IMR-90 (cell line): ENCODE data around the gene ZNF593. TPM values are rescaled to one million over a fixed set of nuclear protein-coding genes. Genes with fewer than 3 reads are reported as not detected.

Experiments
- ATAC-seq: fragments of 200-7000 bp; cut with Tn5 transposase; 2 replicates; pipeline ENCODE4 v1.9.1; 2020; ENCODE audit warnings: low read depth, mild to moderate bottlenecking, moderate library complexity
- BruUV-seq: library from RNA; stranded (reverse); fragments of 400-500 nt; replicated peaks from 2 replicates; lab custom pipeline; 2021; lab: Mats Ljungman, UMichigan
- CTCF ChIA-PET: fragments of 300-600 bp; formaldehyde crosslinking; extraction: SDS; loops from one replicate; lab custom pipeline; 2021; ENCODE audit warnings: antibody characterized with exemption; lab: Yijun Ruan, JAX
- POLR2A ChIA-PET: fragments of 300-600 bp; sonication (Branson Sonifier 250); formaldehyde crosslinking; loops from one replicate; lab custom pipeline; 2022; ENCODE audit warnings: antibody characterized with exemption; ENCODE audit not compliant: unreplicated experiment; lab: Charles Lee
- DNase-seq: peaks from one replicate; pipeline ENCODE4 v3.0.0; 2013
- H2AFZ ChIP-seq: replicated peaks from 2 replicates; pipeline ENCODE3; 2013; ENCODE audit warnings: low read length, mild to moderate bottlenecking; ENCODE audit not compliant: poor library complexity
- H2AK5ac ChIP-seq: 2 replicates; pipeline ENCODE4 v1.6.1; 2013; ENCODE audit warnings: low read depth, low read length, inconsistent platforms
- H2AK9ac ChIP-seq: replicated peaks from 2 replicates; pipeline ENCODE3; 2013; ENCODE audit warnings: mild to moderate bottlenecking, low read depth, low read length, moderate library complexity; ENCODE audit not compliant: poor library complexity
- H2BK120ac ChIP-seq: 2 replicates; pipeline ENCODE4 v1.6.1; 2013; ENCODE audit warnings: low read depth, low read length, inconsistent platforms
- H2BK15ac ChIP-seq: 3 replicates; pipeline ENCODE4 v1.6.1; 2013; ENCODE audit warnings: low read depth, low read length, inconsistent platforms
- H2BK20ac ChIP-seq: 2 replicates; pipeline ENCODE4 v1.6.1; 2013; ENCODE audit warnings: low read depth, mild to moderate bottlenecking, inconsistent platforms, low read length, moderate library complexity
- H2BK5ac ChIP-seq: 2 replicates; pipeline ENCODE4 v1.6.1; 2013; ENCODE audit warnings: mild to moderate bottlenecking, low read depth, low read length, inconsistent platforms; ENCODE audit not compliant: poor library complexity, severe bottlenecking
- H3K14ac ChIP-seq: replicated peaks from 2 replicates; pipeline ENCODE4 v1.6.1; 2013; ENCODE audit warnings: low read depth, low read length, inconsistent platforms
- H3K18ac ChIP-seq: 2 replicates; pipeline ENCODE4 v1.6.1; 2013; ENCODE audit warnings: low read depth, low read length, control low read depth
- H3K23ac ChIP-seq: 2 replicates; pipeline ENCODE4 v1.6.1; 2013; ENCODE audit warnings: low read depth, low read length, inconsistent platforms
- H3K27ac ChIP-seq: 2 replicates; pipeline ENCODE4 v1.5.1; 2013; ENCODE audit warnings: mild to moderate bottlenecking, control low read depth, low read length; ENCODE audit not compliant: insufficient read depth
- H3K27me3 ChIP-seq: 2 replicates; pipeline ENCODE4 v1.6.1; 2013; ENCODE audit warnings: low read length; ENCODE audit not compliant: control insufficient read depth, insufficient read depth
- H3K36me3 ChIP-seq: 2 replicates; pipeline ENCODE4 v1.6.1; 2013; ENCODE audit warnings: low read length, mixed read lengths; ENCODE audit not compliant: control insufficient read depth, insufficient read depth
- H3K4ac ChIP-seq: 2 replicates; pipeline ENCODE4 v1.6.1; 2013; ENCODE audit warnings: low read depth, low read length, inconsistent platforms
- H3K4me1 ChIP-seq: 2 replicates; pipeline ENCODE4 v1.6.1; 2013; ENCODE audit warnings: low read length, mixed read lengths; ENCODE audit not compliant: control insufficient read depth, insufficient read depth
- H3K4me2 ChIP-seq: 2 replicates; pipeline ENCODE4 v1.6.1; 2013; ENCODE audit warnings: low read depth, mild to moderate bottlenecking, control low read depth, low read length, moderate library complexity
- H3K4me3 ChIP-seq: 2 replicates; pipeline ENCODE4 v1.5.1; 2013; ENCODE audit warnings: low read depth, mild to moderate bottlenecking, control low read depth, low read length, moderate library complexity; ENCODE audit not compliant: insufficient read depth
- H3K56ac ChIP-seq: 2 replicates; pipeline ENCODE4 v1.6.1; 2013; ENCODE audit warnings: low read length, inconsistent platforms; ENCODE audit not compliant: insufficient read depth; ENCODE audit errors: extremely low read depth
- H3K79me1 ChIP-seq, 2 experiments: 2 replicates each; pipeline ENCODE4 v1.6.1; 2013; ENCODE audit warnings: low read length in 2 of 2, inconsistent platforms in 1 of 2, low read depth in 1 of 2
- H3K9ac ChIP-seq: 2 replicates; pipeline ENCODE4 v1.6.1; 2013; ENCODE audit warnings: low read depth, low read length, control low read depth
- H3K9me1 ChIP-seq: 2 replicates; pipeline ENCODE4 v1.6.1; 2013; ENCODE audit warnings: low read length, inconsistent platforms; ENCODE audit not compliant: insufficient read depth
- H3K9me3 ChIP-seq: 2 replicates; pipeline ENCODE4 v1.6.1; 2013; ENCODE audit warnings: low read length; ENCODE audit not compliant: control insufficient read depth, insufficient read depth
- H4K20me1 ChIP-seq: 2 replicates; pipeline ENCODE4 v1.6.1; 2013; ENCODE audit warnings: low read length, inconsistent platforms; ENCODE audit not compliant: insufficient read depth
- H4K5ac ChIP-seq: 2 replicates; pipeline ENCODE4 v1.6.1; 2013; ENCODE audit warnings: mild to moderate bottlenecking, low read depth, low read length, control low read depth
- H4K8ac ChIP-seq, 2 experiments: 2 replicates each; pipeline ENCODE4 v1.6.1; 2013; ENCODE audit warnings: low read depth in 2 of 2, low read length in 2 of 2, control low read depth in 1 of 2, inconsistent platforms in 1 of 2
- H4K91ac ChIP-seq: 2 replicates; pipeline ENCODE4 v1.6.1; 2013; ENCODE audit warnings: low read depth, low read length, inconsistent platforms; ENCODE audit not compliant: insufficient read depth
- MAFK ChIP-seq: IDR thresholded peaks from 2 replicates; pipeline ENCODE4 v1.6.1; 2012; ENCODE audit warnings: low read depth, low read length, improper control_type of control experiment
- RAD21 ChIP-seq: IDR thresholded peaks from 2 replicates; pipeline ENCODE4 v1.6.1; 2012; ENCODE audit warnings: low read length, improper control_type of control experiment
- RFX5 ChIP-seq: IDR thresholded peaks from 2 replicates; pipeline ENCODE4 v1.8.0; 2012; ENCODE audit warnings: low read depth, mild to moderate bottlenecking, low read length, moderate library complexity
- SMC3 ChIP-seq: fragments of 150-350 bp; IDR thresholded peaks from 2 replicates; pipeline ENCODE4 v1.6.1; 2016; ENCODE audit warnings: low read depth, mild to moderate bottlenecking, antibody characterized with exemption, low read length, moderate library complexity
- WGBS, 2 experiments: methylation state at CpG; one replicate each; pipeline versions ENCODE4 v1.1.5 to v1.1.7; 2013; ENCODE audit warnings: missing lambda C conversion rate in 2 of 2; ENCODE audit not compliant: insufficient read length in 1 of 2; ENCODE audit errors: extremely low coverage in 2 of 2; 5-methylcytosine and 5-hydroxymethylcytosine counted together
- dilution Hi-C: fragments of 300-500 bp; cut with HindIII; formaldehyde crosslinking; loops from one replicate; pipeline ENCODE4 v1.14.3; 2018; ENCODE audit warnings: low sequenced_read_pairs; ENCODE audit not compliant: unreplicated experiment
- in situ Hi-C: fragments of 300-500 bp; cut with MboI; formaldehyde crosslinking; loops from 3 replicates; pipeline ENCODE4 v1.14.3; 2019; ENCODE audit warnings: low sequenced_read_pairs, inconsistent platforms, mixed read lengths
- intact Hi-C: fragments of 100-400 bp; cut with micrococcal nuclease; formaldehyde crosslinking; loops from 2 replicates; pipeline ENCODE4 v1.10.0; 2022
- polyA plus RNA-seq, 3 experiments: library from polyadenylated mRNA; depleted of rRNA; stranded (reverse); fragments of >200 nt; gene quantifications; 2 replicates each; pipeline ENCODE4 v1.2.3, GENCODE V29; 2012; ENCODE audit warnings: low replicate concordance in 1 of 3
- total RNA-seq: library from RNA; depleted of rRNA; stranded (reverse); fragments of >200 nt; gene quantifications from 2 replicates; pipeline ENCODE4 v1.2.3, GENCODE V29; 2012
- TF ChIP-seq, protein P1 (sequence below): conservative IDR thresholded peaks from 2 replicates; pipeline ENCODE4 v1.5.1; 2012; ENCODE audit warnings: mild to moderate bottlenecking, low read depth, low read length, improper control_type of control experiment

The ZNF593 gene
- total and polyA plus RNA-seq, 2 of the 4 experiments (the other 2 are of a cell fraction): 22.2 to 57.7 TPM

DNA sequence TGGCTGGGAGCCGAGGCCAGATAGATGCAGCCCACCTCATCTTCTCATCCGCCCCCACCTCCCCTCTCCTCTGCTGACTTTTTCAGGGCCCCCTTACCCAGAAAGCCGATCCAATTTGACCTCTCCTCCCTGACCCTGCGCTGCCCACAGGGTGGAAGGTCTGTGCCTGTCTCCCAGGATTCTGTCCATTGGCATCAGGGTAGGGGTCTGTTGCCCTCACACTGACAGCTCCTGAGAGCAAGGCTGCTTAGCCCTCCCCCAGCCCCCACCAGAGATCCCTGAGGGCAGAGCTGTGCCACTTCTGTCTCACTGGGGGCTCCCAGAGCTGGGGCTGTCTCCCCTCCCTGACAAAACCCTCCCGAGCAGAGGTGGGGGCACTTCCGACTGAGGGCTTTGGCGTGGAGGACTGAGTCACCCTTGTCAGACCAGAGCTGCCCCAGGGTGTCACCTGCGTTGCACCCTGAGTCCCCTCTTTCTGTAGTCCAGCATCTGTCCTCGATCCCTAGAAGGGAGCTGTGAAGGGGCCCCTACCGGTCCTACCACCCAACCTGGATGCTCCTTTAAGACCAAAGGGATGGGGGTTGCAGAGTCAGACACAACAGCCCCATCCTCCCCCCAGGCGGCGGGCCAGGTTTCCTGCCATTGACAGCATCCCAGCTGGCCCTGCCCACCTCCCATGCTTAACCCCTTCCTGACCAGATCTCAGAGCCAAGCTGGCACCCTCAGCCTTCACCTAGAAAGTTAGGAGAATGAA lies 13.2 kb upstream of the ZNF593 start:
- DNase-seq: no peak
- H3K4me2 ChIP-seq: no peak overlapping the region
- no peak overlapping the region for H4K8ac ChIP-seq
- H3K36me3 ChIP-seq: no peaks in the 10 kb centered on the region
- peaks cover 51% of the 10 kb centered on the region for H3K27me3 ChIP-seq
- no TSS peak for BruUV-seq
- H2BK5ac ChIP-seq: no peak overlapping the region
- dilution Hi-C loops: no loop called here
- ATAC-seq: no peak
- no peaks in the 10 kb centered on the region for H3K9me3 ChIP-seq
- no peak overlapping the region for H2AK9ac ChIP-seq
- intact Hi-C loops: no loop called here
- 51% methylated on average over 5 of the region's 12 CpGs; no CpG with 5 or more reads in 1 of the 2 experiments for WGBS, 2 experiments
- no peak overlapping the region for H2AFZ ChIP-seq
- H3K9me1 ChIP-seq: no peaks in the 10 kb centered on the region
- no peak overlapping the region for H4K5ac ChIP-seq
- no peaks in the 10 kb centered on the region for H3K79me1 ChIP-seq
- H3K14ac ChIP-seq: no peak overlapping the region
- TF ChIP-seq RAD21 (no peak), MAFK (no peak), SMC3 (no peak), RFX5 (no peak)
- TF ChIP-seq, protein P1, sequence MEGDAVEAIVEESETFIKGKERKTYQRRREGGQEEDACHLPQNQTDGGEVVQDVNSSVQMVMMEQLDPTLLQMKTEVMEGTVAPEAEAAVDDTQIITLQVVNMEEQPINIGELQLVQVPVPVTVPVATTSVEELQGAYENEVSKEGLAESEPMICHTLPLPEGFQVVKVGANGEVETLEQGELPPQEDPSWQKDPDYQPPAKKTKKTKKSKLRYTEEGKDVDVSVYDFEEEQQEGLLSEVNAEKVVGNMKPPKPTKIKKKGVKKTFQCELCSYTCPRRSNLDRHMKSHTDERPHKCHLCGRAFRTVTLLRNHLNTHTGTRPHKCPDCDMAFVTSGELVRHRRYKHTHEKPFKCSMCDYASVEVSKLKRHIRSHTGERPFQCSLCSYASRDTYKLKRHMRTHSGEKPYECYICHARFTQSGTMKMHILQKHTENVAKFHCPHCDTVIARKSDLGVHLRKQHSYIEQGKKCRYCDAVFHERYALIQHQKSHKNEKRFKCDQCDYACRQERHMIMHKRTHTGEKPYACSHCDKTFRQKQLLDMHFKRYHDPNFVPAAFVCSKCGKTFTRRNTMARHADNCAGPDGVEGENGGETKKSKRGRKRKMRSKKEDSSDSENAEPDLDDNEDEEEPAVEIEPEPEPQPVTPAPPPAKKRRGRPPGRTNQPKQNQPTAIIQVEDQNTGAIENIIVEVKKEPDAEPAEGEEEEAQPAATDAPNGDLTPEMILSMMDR: no peak
- no peak overlapping the region for H2BK15ac ChIP-seq
- ChIA-PET CTCF (interaction anchor here (1.9 kb wide), 1 partner anchor 13 kb away, joined by 6 read pairs; the partner anchor contains the start of gene ZNF593), POLR2A (no interaction called here)
- H2BK120ac ChIP-seq: no peak overlapping the region
- no peak overlapping the region for H3K27ac ChIP-seq
- no peak overlapping the region; the same call in 1 of the 2 replicates for H3K56ac ChIP-seq
- H3K4me3 ChIP-seq: no peak overlapping the region
- H2BK20ac ChIP-seq: no peak overlapping the region
- H4K20me1 ChIP-seq: no peaks in the 10 kb centered on the region
- in situ Hi-C loops: no loop called here
- H3K23ac ChIP-seq: no peak overlapping the region; the same call in 1 of the 2 replicates
- no peak overlapping the region for H4K91ac ChIP-seq
- no peak overlapping the region for H3K18ac ChIP-seq
- H2AK5ac ChIP-seq: no peak overlapping the region
- H3K9ac ChIP-seq: no peak overlapping the region
- H3K4me1 ChIP-seq: peaks cover 3% of the 10 kb centered on the region
- no peak overlapping the region for H3K4ac ChIP-seq
